HG02938 (cell line): ENCODE measurements around the gene HNRNPH2.

Experiments
- ATAC-seq: cut with Tn5 transposase; IDR thresholded peaks from one replicate; pipeline ENCODE4 v1.9.1; 2021; ENCODE audit warnings: mild to moderate bottlenecking, moderate library complexity; ENCODE audit not compliant: unreplicated experiment

Gene HNRNPH2

GRCh38 chrX:101394372-101394771 is 13.7 kb upstream of the HNRNPH2 start:
- ATAC-seq: no peak

GRCh38 chrX:101395789-101396188 is 12.2 kb upstream of the HNRNPH2 start:
- no peak for ATAC-seq

GRCh38 chrX:101397779-101398178 is 10.2 kb upstream of the HNRNPH2 start:
- ATAC-seq: no peak

- no peak for ATAC-seq
Measured at GRCh38 chrX:101398694-101399093, 9.3 kb upstream of the HNRNPH2 start.

- ATAC-seq: no peak
Measured at GRCh38 chrX:101399825-101400224, 8.2 kb upstream of the HNRNPH2 start.

GRCh38 chrX:101407167-101407747 is 765 bp upstream of the HNRNPH2 start:
- ATAC-seq: no peak

- ATAC-seq: peak; percentile 29
Measured at GRCh38 chrX:101408532-101408841, 465 bp downstream of the HNRNPH2 start.

- no peak for ATAC-seq
Measured at GRCh38 chrX:101409043-101409442, 1.0 kb downstream of the HNRNPH2 start.

GRCh38 chrX:101410461-101410860 is 2.4 kb downstream of the HNRNPH2 start:
- ATAC-seq: no peak

GRCh38 chrX:101411984-101412383 is 4.0 kb downstream of the HNRNPH2 start:
- no peak for ATAC-seq

GRCh38 chrX:101415180-101416145 is 7.4 kb downstream of the HNRNPH2 start:
- ATAC-seq: peak; percentile 50

- ATAC-seq: no peak
Measured at GRCh38 chrX:101416691-101417090, 8.7 kb downstream of the HNRNPH2 start.

GRCh38 chrX:101417190-101417589 is 9.2 kb downstream of the HNRNPH2 start:
- ATAC-seq: no peak

GRCh38 chrX:101417981-101418841 is 10.2 kb downstream of the HNRNPH2 start:
- peak; percentile 53 for ATAC-seq

GRCh38 chrX:101419489-101419888 is 11.5 kb downstream of the HNRNPH2 start:
- no peak for ATAC-seq

- ATAC-seq: no peak
Measured at GRCh38 chrX:101427954-101428353, 19.9 kb downstream of the HNRNPH2 start.

GRCh38 chrX:101429934-101430333 is 21.9 kb downstream of the HNRNPH2 start:
- ATAC-seq: peak; percentile 36

GRCh38 chrX:101430457-101431078 is 22.5 kb downstream of the HNRNPH2 start:
- ATAC-seq: peak; percentile 97

GRCh38 chrX:101442085-101442484 is 34.1 kb downstream of the HNRNPH2 start:
- no peak for ATAC-seq

GRCh38 chrX:101449279-101449678 is 41.3 kb downstream of the HNRNPH2 start:
- no peak for ATAC-seq

GRCh38 chrX:101450085-101450484 is 42.1 kb downstream of the HNRNPH2 start:
- ATAC-seq: no peak
